Stimulated activated CD4-positive, alpha-beta T cell treated with anti-CD3 and anti-CD28 coated beads, TNF-alpha, amount 100 ng/mL, for 1 hour (primary cell): ENCODE results near the gene NUP58.

Source experiments
- DNase-seq, 3 donors: peaks; one replicate each; pipeline ENCODE4 v3.0.0-alpha.2; 2020; ENCODE audit warnings: low read depth in 3 of 3, low spot score in 1 of 3

Gene NUP58

GRCh38 chr13:25301347-25302113 lies at the start of gene NUP58:
Gene NUP58, plus strand, starts transcription at chr13:25301625. Its CDS starts 149 bp downstream, at chr13:25301774.
- DNase-seq, result peak; percentile 78 to 87 (median 84)

GRCh38 chr13:25252225-25252624 lies 49.2 kb upstream of the NUP58 start:
- no peak for DNase-seq

- DNase-seq, result no peak
Measured at GRCh38 chr13:25252752-25253151, 48.7 kb upstream of the NUP58 start.

GRCh38 chr13:25253702-25254101 lies 47.7 kb upstream of the NUP58 start:
- no peak for DNase-seq

- no peak for DNase-seq
Measured at GRCh38 chr13:25262261-25262660, 39.2 kb upstream of the NUP58 start.

GRCh38 chr13:25266706-25267105 lies 34.7 kb upstream of the NUP58 start:
- no peak for DNase-seq

- DNase-seq, result no peak
Measured at GRCh38 chr13:25267715-25268114, 33.7 kb upstream of the NUP58 start.

GRCh38 chr13:25268561-25268960 lies 32.9 kb upstream of the NUP58 start:
- DNase-seq, result no peak

GRCh38 chr13:25276748-25277147 lies 24.7 kb upstream of the NUP58 start:
- DNase-seq, result no peak

- no peak for DNase-seq
Measured at GRCh38 chr13:25280396-25280795, 21.0 kb upstream of the NUP58 start.

- DNase-seq, result no peak
Measured at GRCh38 chr13:25281193-25281934, 20.1 kb upstream of the NUP58 start.

GRCh38 chr13:25281935-25282332 lies 19.5 kb upstream of the NUP58 start:
- DNase-seq, result no peak

- no peak for DNase-seq
Measured at GRCh38 chr13:25286308-25286968, 15.0 kb upstream of the NUP58 start.

- peak; percentile 79 to 99 (median 90) for DNase-seq
Measured at GRCh38 chr13:25286969-25287961, 14.2 kb upstream of the NUP58 start, which contains the start of gene MTMR6. Gene MTMR6, minus strand, starts transcription at chr13:25287488. Its CDS starts 241 bp downstream, at chr13:25287247.

- no peak for DNase-seq
Measured at GRCh38 chr13:25288966-25289365, 12.5 kb upstream of the NUP58 start.

- DNase-seq, result no peak
Measured at GRCh38 chr13:25291691-25292090, 9.7 kb upstream of the NUP58 start.

GRCh38 chr13:25292301-25292700 lies 9.1 kb upstream of the NUP58 start:
- no peak for DNase-seq

GRCh38 chr13:25295228-25295627 lies 6.2 kb upstream of the NUP58 start:
- no peak for DNase-seq

- no peak for DNase-seq
Measured at GRCh38 chr13:25295701-25296100, 5.7 kb upstream of the NUP58 start.

- peak in 1 of 3 donors; percentile 18 for DNase-seq
Measured at GRCh38 chr13:25300861-25301346, 521 bp upstream of the NUP58 start.
